Progenitor cell of endocrine pancreas (in vitro differentiated cells): ENCODE measurements around the gene GPI. TPM values are rescaled to one million over a fixed set of nuclear protein-coding genes. Genes with fewer than 3 reads are reported as not detected.
A peak's percentile ranks its signal among the peaks of the same experiment; 100 is the strongest.

ENCODE experiments used
- DNase-seq: peaks from one replicate; pipeline ENCODE4 v3.0.0; 2021; ENCODE audit warnings: low spot score; ENCODE audit not compliant: unreplicated experiment
- H3K27ac Mint-ChIP-seq: 2 replicates; pipeline ENCODE4 v1.8.0; 2021; ENCODE audit warnings: mild to moderate bottlenecking, moderate library complexity, mixed read lengths
- H3K27me3 Mint-ChIP-seq: 2 replicates; pipeline ENCODE4 v1.8.0; 2021; ENCODE audit warnings: mixed read lengths
- H3K36me3 Mint-ChIP-seq: 2 replicates; pipeline ENCODE4 v1.8.0; 2022; ENCODE audit warnings: mixed read lengths; ENCODE audit not compliant: insufficient read depth
- H3K4me1 Mint-ChIP-seq: 2 replicates; pipeline ENCODE4 v1.8.0; 2021; ENCODE audit warnings: low read depth, mixed read lengths
- H3K4me3 Mint-ChIP-seq: 2 replicates; pipeline ENCODE4 v1.8.0; 2021; ENCODE audit warnings: low read depth, mild to moderate bottlenecking, moderate library complexity, mixed read lengths
- H3K9me3 Mint-ChIP-seq: 2 replicates; pipeline ENCODE4 v1.8.0; 2021; ENCODE audit warnings: low read depth, mixed read lengths
- total RNA-seq: library from RNA; stranded (reverse); gene quantifications from 2 replicates; pipeline ENCODE4 v1.2.1, GENCODE V29; 2021
- TF ChIP-seq, protein P1 (sequence below): fragments of 200-600 bp; sonication (generic); IDR thresholded peaks from one replicate; pipeline ENCODE4 v1.5.0; 2021; ENCODE audit warnings: antibody characterized with exemption, mild to moderate bottlenecking; ENCODE audit not compliant: unreplicated experiment

Gene GPI
- total RNA-seq, 1 donor from 2014 or later: 147 TPM

DNA sequence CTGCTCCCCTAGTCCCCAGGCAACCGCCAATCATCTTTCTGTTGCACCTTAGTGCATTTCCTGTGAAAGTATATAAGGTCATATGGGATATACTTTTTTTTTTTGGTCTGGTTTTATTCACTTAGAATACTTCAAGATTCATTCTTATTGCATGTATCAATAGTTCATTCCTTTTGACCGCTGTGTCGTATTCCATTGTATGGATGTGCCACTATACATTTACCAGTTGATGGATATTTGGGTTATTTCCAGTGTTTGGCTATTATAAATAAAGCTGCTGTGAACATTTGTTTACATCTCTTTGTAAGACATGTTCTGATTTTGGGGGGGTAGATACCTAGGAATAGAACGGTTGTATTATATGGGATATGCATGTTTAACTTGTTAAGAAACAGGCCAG lies 53.3 kb downstream of the GPI start:
- Mint-ChIP-seq H3K4me3 (no peak overlapping the region), H3K27ac (no peak overlapping the region), H3K9me3 (no peaks in the 10 kb centered on the region), H3K27me3 (no peaks in the 10 kb centered on the region), H3K36me3 (peaks cover 22% of the 10 kb centered on the region), H3K4me1 (no peaks in the 10 kb centered on the region)
- TF ChIP-seq, protein P1, sequence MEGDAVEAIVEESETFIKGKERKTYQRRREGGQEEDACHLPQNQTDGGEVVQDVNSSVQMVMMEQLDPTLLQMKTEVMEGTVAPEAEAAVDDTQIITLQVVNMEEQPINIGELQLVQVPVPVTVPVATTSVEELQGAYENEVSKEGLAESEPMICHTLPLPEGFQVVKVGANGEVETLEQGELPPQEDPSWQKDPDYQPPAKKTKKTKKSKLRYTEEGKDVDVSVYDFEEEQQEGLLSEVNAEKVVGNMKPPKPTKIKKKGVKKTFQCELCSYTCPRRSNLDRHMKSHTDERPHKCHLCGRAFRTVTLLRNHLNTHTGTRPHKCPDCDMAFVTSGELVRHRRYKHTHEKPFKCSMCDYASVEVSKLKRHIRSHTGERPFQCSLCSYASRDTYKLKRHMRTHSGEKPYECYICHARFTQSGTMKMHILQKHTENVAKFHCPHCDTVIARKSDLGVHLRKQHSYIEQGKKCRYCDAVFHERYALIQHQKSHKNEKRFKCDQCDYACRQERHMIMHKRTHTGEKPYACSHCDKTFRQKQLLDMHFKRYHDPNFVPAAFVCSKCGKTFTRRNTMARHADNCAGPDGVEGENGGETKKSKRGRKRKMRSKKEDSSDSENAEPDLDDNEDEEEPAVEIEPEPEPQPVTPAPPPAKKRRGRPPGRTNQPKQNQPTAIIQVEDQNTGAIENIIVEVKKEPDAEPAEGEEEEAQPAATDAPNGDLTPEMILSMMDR: no peak
- DNase-seq: no peak

DNA sequence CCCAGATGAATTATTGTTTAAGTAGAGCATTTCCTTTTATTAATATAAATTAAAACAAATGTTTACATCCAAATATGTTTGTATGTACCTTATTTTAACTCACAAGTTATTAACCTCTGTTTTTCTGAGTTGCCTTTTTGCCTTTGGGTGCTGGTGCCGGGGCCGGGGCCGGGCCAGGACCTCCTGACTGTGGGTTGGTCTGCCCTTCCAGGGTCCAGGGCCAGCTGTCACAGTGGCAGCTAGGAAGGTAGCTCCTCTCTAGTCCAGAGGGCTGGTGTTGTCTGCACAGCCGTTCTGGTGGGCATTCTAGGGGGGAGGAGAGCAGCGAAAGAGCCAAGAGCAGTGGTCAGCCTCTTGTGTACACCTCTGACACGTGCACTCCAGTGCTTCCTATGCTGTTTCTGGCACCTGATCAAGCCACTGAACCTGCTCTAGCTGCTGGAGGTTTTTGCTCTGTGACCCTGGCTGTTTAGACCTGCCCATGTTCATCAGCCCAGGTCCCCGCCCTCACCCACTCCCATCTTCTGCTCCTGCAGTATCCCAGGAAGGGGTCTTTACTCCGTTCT lies 61.2 kb downstream of the GPI start:
- no peaks in the 10 kb centered on the region for H3K27me3 Mint-ChIP-seq
- TF ChIP-seq, protein P1: no peak
- peaks cover 6% of the 10 kb centered on the region for H3K36me3 Mint-ChIP-seq
- peak overlapping the region; percentile 71 for H3K27ac Mint-ChIP-seq
- no peaks in the 10 kb centered on the region for H3K9me3 Mint-ChIP-seq
- H3K4me1 Mint-ChIP-seq: peaks cover 16% of the 10 kb centered on the region
- DNase-seq: no peak
- H3K4me3 Mint-ChIP-seq: no peak overlapping the region

DNA sequence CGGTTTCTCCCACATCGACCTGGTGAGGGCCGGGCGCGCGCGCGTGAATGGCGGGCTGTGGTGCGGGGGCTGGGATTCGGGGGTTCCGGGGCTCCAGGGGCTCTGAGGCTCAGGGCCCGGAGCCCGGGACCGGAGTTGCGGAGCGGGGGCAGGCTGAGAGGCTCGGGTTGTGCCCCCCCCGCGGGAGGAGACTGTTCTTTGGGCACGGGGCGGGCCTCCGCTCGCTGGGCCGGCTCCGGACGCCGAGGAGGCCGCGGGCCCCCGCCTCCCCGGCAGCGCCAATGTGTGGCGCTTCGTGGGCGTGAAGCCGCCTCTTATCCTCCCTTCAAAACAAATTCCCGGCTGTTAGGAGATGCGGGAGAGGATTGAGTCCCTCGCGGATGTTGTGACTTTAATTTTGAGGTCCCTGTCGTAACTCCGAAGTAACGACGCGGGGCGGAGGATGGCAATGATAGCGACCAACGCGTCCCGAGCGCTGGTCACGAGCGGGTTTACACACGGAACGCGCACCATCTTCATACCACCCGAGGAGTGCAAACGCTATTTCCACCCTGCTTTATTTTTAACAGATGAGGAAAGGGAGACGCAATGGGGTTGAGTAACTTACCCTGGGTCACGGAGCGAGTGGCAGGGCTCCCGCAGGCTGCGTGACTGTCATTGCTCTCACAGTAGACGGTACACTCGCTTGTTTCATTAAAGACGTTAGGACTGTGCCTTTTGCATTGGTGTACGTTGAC lies 63.7 kb downstream of the GPI start:
- no peak for DNase-seq
- H3K9me3 Mint-ChIP-seq: no peaks in the 10 kb centered on the region
- peaks cover 16% of the 10 kb centered on the region for H3K4me1 Mint-ChIP-seq

DNA sequence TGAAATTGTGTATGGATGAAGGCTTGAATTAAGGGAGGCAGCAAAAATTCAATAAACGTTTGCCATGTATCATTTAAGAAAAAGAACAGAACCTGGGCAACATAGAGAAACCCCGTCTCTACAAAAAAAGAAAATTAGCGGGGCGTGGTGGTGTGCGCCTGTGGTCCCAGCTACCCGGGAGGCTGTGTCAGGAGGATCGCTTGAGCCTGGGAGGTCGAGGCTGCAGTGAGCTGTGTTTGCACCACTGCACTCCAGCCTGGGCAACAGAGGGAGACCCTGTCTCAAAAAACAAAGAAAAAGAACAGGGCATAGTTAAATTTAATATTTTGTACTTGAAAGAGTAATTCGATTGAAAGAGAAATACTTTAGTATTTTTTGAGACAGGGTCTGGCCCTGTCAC lies 64.6 kb downstream of the GPI start:
- Mint-ChIP-seq H3K9me3 (no peaks in the 10 kb centered on the region), H3K4me1 (peaks cover 16% of the 10 kb centered on the region), H3K27me3 (no peaks in the 10 kb centered on the region), H3K27ac (peak overlapping the region; percentile 33), H3K36me3 (peaks cover 4% of the 10 kb centered on the region), H3K4me3 (peak overlapping the region; percentile 98)
- TF ChIP-seq, protein P1: no peak
- DNase-seq: no peak

More for the DNA sequence above, 63.7 kb downstream of the GPI start:
- Mint-ChIP-seq H3K27me3 (no peaks in the 10 kb centered on the region), H3K36me3 (peaks cover 9% of the 10 kb centered on the region), H3K27ac (peak overlapping the region; percentile 96), H3K4me3 (peak overlapping the region; percentile 98)
- TF ChIP-seq, protein P1: no peak

DNA sequence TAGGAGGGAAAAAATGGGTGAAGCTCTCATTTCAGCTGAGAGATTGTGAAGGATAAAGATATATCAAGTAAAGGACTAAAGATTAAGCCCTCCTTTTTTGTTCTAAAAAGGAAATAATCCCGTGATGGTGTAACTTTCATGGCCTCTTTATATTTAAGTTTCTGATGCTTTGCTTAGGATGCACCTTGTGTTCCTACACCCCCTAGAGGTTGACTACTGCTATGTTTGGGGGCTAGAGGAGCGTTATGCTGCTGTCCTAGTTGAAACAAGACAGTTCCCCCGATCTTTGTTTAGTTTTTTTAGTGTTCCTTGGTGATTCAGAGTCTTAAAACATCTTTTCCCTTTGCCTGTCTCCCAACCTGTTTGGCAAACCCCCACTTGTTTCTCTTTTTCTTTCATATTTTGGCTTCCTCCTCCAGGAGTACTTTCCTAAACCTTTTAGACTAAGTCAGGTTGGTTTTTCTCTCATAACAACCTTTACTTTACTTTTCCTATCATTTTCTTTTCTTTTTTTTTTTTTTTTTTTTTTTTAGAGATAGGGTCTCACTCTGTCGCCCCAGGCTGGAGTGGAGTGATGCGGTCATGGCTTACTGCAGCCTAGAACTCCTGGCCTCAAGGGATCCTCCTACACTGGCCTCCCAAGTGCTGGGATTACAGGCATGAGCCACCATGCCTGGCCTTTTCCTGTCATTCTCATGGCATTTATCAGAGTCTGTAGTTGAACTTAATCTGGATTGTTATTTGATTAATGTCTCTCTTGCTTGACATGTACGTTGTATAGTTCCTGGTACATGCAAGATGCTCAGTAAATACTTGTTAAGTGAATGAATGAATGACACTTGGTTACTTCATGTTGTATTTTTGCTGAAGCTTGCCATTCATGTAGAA lies 66.0 kb downstream of the GPI start:
- peaks cover 4% of the 10 kb centered on the region for H3K36me3 Mint-ChIP-seq

More for the DNA sequence above, 66.0 kb downstream of the GPI start:
- TF ChIP-seq, protein P1: peak; percentile 61
- H3K4me1 Mint-ChIP-seq: peaks cover 16% of the 10 kb centered on the region
- peak overlapping the region; percentile 98 for H3K4me3 Mint-ChIP-seq
- no peaks in the 10 kb centered on the region for H3K9me3 Mint-ChIP-seq
- DNase-seq: no peak
- H3K27me3 Mint-ChIP-seq: no peaks in the 10 kb centered on the region
- H3K27ac Mint-ChIP-seq: peak overlapping the region; percentile 77
